GM18867 (cell line): Measurements from ENCODE around the gene ACLY.

ENCODE experiments used
- ATAC-seq: cut with Tn5 transposase; IDR thresholded peaks from one replicate; pipeline ENCODE4 v1.9.1; 2021; ENCODE audit warnings: mild to moderate bottlenecking, moderate library complexity; ENCODE audit not compliant: unreplicated experiment

The ACLY gene

DNA sequence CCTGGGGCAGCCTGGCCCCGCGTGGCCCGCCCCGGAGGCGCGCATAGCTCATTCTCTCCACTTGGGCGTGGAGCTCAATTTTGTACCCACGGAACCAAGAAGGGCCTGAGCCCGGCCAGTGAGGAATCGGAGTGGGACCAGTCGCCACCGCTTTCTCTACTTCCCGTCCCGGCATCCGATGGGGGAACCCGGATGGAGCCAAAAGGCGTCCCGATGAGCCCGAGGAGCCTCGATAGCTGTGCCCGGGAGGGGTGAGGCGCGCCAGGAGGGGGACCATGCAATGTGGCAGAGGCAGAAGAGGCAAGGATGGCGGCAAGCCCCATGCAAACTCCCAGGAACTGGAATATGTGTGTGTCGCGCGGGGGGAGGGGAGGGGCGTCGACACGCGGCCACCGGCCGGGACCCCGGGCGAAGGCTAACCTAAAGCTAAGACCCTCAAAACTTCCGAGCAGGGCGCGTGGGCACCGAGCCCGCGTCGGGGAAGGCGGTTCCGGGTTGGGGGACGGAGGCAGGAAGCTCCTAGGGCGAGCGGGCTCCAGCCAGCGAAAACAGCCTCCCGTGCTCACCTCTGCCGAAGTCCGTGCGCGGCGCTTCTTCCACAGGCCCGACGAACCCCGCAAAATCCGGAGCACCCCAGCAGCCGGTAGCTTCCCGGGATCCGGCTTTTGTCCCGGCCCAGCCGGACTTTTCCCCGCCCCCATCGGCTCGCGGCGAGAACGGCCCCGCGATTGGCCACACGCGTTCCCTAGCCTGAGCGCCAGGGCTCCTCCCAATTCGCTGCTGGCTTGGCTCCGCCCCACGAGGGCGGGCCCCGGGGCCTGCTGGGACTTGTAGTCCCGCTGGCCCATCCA, at the start of gene ACLY:
ACLY (minus strand) TSS at position 638 of the 851 bp plus-strand sequence. CDS start 5,078 bp downstream, outside the sequence.
- ATAC-seq, result peak; percentile 93

DNA sequence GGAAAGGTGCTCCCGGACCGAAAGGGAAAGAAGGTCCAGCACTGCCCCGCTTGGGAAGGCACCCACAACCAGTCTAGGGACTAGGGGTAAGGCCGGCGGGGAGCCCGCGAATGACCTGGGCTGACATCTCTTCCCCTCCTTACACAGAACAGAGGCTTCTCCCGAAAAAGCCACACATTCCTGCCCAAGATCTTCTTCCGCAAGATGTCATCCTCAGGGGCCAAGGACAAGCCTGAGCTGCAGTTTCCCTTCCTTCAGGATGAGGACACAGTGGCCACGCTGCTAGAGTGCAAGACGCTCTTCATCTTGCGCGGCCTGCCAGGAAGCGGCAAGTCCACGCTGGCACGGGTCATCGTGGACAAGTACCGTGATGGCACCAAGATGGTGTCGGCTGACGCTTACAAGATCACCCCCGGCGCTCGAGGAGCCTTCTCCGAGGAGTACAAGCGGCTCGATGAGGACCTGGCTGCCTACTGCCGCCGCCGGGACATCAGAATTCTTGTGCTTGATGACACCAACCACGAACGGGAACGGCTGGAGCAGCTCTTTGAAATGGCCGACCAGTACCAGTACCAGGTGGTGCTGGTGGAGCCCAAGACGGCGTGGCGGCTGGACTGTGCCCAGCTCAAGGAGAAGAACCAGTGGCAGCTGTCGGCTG, 49.3 kb upstream of the ACLY start:
- no peak for ATAC-seq

DNA sequence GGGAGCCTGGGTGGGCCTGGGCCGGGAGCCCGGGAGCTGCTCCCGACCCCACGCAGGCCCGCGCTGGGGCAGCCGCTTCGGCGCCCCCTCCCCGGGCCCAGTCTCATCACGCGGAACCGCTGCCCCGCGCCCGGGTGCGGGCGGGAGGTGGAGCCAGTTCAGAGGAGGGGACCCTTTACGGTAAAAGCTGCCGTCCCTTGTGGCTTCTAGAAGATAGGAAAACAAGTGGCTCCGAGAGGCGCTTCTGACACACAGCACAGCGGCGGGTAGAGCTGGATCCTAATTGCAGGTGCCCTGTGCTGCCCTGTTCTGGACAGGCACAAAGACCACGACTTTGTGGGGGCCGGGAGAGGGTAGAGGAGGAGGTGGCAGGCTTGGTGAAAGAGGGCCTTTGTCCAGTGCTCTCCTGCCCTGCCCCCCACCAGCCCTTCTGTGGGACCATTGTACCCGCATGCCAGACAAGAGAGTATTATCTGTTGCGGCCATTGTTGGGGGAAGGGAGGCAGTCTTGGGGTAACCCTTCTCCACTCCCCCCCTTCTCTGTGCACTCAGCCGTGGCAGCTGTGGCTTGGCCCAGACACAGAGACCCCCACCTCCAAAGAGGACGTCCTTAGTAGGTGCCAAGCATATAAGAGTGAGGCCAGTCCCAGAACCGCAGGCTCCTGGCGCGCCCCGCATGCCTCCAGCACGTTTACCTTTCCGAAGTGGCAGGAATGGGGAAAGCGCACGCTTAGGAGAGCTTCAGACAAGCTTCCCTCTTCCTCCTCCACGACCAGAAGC, 48.6 kb upstream of the ACLY start:
- no peak for ATAC-seq

DNA sequence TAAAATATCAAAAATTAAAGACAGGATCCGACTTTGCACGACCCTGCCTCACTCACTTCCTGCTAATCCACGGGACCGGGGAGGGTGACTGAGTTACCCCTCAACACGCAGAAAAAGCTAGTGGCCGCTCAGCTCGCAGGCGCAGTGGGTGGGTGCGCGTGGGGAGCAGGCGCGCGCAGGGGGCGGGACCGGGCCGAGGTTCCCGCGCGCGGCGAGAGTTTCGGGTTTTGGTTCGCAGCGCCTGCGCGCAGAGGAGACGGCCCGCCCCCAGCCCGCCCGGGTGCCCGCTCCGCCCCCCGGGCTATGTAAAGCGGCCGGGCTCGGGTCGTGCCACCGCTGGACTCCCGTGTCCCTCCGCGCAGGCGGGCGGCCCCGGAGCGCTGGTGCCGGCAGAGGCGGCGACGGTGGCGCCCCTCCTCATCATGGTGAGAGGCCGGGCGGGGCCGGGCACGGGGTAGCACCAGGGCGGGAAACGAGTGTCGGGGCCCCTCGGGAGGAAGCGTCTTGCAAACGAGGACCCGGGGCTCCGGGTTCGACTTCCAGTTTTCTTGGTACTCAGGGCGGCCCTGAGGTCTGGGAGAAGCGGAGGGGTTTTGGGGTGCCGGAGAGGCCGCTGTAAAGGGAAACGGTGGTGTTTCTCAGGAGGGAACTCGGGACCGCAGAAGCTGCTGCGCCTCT, 47.9 kb upstream of the ACLY start, which contains the start of gene CNP:
CNP (plus strand) TSS at position 333 of the 678 bp plus-strand sequence; CDS start at position 423, 90 bp downstream.
- ATAC-seq, result peak; percentile 59

DNA sequence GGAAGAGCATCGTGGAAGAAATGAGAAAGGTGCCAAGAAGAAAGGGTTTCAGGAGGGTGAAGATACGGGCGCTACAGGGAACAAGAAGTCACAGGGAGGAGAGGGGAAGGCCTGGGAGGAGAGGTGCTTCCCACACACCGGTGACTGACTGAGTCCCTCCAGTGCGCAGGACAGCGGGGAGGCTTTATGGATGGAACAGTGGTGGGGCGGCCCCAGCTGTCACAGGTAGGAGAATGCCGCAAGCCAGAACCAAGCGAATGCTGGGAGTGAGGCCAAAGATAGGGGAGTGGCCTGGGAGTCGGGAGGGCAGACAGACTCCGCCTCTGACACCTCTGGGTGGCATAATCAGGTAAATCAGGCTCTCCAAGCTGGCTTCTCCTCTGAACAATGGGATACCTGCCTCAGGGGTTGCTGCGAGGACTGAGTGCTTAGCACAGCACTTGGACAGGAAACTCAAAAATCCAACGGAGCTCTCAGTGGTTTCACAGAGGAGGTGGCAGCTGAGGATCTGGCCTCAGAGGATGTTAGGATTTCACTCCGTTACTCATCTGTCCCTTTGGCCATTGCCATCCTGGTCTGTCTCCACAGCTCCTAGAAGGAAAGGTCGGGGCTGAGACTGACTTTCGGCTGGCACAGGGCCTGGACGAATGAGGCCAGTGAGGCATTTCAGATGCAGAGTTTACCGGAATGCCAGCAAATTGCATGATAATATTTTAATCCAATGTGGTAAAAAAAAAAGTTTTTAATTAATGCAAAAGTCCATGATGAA, 47.1 kb upstream of the ACLY start:
- no peak for ATAC-seq

DNA sequence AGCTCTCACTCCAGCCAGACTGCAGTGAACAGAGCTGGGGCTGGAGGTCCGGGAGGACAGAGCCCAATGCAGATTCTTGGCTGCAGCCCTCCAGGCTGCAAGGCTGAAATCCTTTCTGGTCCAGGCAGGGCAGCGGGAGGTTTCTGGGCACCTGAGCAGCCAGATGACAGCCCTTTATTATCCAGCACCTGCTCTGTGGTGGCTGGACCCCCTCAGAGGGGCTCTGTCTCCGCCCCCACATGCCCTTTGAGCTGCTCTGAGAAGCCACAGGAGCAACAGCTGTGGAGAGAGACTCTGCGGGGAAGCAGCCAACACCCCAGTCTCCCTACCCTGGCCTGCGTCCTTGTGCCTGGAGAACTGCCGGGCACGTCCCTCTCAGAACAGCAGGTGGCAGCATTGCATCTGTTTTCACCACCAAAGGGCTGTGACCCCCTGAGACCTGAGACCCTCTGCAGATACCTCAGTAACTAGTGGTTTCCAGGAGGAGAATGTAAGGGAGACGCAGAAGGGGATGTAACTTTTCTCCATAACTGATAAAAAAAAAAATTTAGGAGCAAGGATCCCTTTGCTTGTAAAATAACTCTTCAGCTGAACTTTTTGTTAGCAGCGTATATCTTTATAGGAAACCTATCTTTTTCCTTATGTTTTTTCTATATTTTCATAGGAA, 44.1 kb upstream of the ACLY start:
- ATAC-seq, result no peak

DNA sequence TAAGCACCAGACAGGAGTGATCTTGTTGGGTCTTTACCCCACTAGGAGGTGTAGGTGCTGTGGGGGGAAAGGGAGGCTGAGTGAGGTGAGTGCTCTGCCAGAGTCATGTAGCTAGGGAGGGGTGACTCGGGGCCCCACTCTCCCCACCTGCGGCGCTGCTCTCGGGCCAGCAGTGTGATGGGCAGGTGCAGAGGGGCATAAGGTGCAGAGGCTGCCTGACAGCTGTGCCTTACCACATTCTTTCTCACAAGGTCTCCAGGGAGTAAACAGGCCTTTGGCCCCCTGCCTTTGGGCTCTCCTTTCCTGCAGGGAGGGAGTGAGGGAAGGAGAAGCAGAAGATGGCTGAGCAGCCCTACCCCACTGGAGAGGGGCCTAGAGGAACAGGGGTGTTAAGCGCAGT, 43.4 kb upstream of the ACLY start:
- no peak for ATAC-seq

DNA sequence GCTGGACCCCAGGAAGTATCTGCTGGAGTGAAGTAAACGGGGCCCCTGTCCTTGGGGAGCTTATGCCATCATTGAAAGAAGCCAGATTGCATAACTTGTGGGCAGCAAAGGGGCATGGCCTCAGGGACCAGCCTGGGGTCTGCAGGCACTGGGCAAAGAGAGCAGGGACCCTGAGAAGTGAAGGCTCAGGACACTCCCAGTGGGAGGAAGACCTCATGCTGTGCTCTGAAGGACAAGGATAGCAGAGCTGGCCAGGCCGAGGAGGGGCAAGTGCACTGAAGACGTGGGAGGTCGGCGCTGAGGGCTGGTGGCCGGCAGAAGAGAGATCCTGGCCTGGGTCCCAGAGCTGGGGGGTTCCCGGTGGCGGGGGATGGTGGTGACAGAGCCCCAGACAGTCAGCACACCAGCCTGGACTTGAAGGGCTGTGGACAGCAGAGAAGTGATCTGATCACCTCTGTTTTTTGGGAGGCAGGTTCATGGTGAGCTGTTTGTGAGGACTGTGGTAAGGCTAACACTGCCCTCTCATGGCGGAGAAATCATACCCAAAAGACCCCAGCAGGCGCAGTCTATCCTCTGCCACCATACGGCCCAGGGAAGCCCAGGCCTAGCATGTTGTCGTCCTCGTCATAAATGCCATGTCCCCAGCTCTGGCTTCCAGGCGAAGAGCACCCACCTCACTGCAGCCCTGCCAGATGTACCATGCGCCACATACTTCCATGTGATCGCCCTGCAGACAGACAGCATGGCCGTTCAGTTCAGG, 40.8 kb upstream of the ACLY start:
- ATAC-seq, result no peak

DNA sequence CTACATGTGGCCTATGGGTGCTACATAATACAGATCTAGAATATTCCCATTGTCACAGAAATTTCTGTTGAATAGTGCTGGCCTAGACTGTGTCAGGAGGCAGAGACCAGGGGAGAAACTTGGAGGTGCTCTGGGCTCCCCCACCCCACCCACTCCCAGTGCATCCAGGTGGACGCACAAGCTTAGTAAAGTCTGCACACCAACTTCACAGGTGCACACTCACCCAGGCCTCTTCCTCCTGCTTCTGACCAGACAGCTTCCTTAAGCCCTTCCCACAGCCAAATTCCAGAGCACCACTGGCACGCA, 40.2 kb upstream of the ACLY start:
- no peak for ATAC-seq

DNA sequence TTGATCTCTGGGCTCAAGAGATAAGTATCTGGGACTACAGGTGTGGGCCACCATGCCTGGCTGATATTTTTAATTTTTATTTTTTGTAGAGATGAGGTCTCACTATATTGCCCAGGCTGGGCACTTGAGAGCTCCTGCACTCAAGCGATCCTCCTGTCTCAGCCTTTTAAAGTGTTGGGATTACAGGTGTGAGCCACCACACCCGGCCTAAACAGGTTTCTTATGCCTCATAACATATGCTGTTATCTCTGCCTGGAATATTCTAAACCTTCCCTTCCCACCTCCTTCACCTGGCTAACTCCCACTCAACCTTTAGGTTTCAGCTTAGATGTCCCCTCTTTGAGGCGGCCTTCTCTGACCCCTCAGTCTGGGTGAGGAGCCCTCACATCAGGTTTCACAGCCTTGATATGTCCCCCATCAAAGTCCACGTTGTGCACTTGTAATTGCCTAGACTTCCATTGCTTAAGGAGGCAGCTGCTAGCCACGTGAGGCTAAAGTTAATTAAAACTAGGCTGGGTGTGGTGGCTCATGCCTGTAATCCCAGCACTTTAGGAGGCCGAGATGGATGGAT, 39.2 kb upstream of the ACLY start:
- no peak for ATAC-seq

DNA sequence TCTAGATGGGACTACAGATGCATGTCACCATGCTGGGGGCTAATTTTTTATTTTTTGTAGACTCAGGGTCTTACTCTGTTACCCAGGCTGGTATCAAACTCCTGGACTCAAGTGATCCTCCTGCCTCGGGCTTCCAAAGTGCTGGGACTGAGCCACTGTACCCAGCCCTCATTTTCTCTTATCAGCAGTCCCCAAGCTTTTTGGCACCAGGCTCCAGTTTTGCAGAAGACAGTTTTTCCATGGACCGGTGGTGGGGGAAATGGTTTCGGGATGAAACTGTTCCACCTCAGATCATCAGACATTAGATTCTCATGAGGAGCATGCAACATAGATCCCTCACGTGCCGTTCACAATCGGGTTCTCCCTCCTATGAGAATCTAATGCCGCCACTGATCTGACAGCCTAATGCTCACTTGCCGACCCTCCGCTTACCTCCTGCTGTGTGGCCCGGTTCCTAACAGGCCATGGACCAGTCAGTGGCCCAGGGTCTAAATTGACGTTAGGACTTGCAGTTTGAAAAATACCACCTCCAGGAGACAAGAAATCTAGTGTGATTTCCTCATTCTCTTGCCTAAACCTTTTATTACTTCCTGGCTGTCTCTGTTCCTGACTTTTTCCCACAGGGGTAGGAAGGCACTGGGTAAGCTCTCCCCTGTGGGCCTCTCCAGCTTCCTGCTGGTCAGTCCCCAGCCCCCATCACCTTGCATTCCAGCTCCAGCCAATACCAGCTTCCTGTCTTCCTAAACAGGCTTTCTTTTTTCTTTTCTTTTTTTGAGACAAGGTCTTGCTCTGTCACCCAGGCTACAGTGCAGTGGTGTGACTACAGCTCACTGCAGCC, 38.5 kb upstream of the ACLY start:
- no peak for ATAC-seq

DNA sequence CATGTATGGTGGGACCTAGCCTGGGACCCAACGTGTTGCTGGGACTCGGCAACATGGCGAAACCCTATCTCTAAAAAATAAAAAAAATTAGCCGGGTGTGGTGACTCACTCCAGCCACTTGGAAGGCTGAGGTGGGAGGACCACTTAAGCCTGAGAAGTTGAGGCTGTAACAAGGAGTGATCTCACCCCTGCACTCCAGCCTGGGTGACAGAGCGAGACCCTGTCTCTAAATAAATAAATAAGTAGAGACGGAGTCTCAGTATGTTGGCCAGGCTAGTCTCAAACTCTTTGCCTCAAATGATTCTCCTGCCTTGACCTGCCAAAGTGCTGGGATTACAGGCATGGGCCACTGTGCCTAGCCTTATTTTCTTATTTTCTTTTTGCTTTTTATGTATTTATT, 37.8 kb upstream of the ACLY start:
- ATAC-seq, result no peak

DNA sequence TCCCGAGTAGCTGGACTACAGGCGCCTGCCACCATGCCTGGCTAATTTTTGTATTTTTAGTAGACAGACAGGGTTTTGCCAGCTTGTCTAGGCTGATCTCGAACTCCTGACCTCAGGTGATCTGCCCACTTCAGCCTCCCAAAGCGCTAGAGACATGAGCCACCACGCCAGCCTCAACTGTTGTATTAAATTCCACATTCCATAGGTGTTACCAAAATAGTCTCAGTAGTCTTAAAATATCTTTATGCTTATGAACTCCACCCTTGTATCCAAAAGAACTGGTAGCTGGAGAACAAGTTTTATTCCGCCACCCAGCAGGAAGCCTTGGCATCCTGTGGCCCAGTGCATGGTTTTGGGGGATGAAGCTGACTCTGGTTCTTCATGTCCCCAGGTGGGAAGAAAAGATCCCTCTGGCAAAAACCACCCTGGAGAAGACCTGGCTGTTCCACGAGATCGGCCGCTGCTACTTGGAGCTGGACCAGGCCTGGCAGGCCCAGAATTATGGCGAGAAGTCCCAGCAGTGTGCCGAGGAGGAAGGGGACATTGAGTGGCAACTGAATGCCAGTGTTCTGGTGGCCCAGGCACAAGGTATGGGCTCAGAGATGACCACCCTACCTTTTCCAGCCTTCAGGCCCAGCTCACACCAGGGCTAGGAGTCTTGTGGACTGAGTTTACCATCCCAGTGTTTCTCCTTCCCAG, 30.2 kb upstream of the ACLY start:
- ATAC-seq, result no peak

DNA sequence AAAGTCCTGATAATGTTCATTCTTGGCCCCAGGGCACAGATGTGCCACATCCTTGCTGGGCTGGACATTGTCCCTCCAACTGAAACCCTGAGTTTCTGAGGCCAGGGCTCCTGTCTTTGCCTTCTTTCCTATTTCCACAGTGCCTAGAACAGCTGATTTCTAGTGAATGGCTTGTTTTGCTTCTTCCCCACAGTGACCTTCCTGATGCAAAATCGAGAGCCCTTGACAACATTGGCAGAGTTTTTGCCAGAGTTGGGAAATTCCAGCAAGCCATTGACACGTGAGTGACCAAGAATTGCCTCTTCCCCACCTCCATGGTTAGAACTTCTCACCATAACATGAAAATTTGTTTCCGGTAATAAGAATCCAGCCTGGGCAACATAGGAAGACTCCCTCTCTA, 26.2 kb upstream of the ACLY start:
- ATAC-seq, result no peak

DNA sequence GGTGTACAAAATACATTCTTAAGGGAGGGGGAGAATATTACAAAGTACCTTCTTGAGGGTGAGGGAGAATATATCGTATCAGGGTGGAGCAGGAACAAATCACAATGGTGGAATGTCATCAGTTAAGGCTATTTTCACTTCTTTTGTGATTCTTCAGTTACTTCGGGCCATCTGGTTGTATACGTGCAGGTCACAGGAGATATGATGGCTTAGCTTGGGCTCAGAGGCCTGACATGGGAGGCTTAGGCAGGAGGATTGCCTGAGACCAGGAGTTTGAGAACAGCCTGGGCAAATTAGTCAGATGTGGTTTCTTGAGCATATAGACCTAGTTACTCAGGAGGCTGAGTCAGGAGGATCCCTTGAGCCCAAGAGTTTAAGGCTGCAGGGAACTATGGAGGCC, 24.7 kb upstream of the ACLY start:
- ATAC-seq, result no peak

DNA sequence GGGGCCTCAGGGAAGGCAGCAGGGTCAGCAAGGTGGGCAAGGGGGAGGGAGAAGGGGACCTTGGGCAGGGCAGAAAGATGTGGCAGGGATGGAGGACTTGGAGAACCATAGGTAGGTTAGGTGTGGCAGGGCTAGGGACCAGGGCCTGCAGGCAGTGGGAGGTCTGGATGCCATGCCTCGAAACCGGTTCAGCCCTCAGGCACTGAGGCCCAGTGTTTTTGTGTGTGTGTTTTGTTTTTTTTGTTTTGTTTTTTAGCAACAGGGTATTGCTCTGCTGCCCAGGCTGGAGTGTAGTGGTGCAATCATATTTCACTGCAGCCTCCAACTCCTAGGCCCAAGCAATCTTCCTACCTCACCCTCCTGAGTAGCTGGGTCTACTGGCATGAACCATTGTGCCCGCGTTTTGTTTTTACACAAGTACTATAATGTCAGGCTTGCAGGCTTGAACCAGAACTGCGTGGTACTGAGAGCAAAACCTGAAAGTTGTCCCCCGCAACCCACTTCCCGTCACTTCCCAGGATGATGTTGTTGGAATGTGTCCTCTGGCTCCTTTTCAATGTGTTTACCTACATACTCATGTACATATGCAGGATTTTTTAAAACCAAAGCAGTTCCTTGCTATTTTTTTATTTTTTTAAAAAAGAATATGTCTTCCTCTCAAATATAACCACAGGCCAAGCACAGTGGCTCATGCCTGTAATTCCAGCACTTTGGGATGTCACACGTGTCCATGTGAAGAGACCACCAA, 24.0 kb upstream of the ACLY start:
- ATAC-seq, result no peak

DNA sequence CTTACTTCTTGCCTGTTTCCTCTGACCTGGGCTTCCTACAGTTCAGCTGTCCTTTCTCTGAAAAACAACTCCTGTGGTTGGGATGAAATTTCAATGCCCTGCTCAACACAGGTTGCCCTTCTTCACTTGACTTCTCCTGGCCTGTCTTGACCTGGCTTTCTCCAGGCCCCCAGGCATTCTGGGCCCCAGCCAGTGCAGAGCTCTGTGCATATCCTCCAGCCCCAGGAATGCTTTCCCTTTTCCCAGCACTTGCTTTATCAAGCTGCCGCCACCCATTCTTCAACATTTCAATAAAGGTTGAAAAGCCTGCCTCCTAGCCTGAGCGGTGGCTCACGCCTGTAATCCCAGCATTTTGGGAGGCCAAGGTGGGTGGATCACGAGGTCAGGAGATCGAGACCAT, 22.4 kb upstream of the ACLY start:
- no peak for ATAC-seq
